ENCODE data around the gene CXCR3.
A peak's percentile ranks its signal among the peaks of the same experiment; 100 is the strongest.
"Not testable (repeated sequence)": the region's sequence is repeated elsewhere in the genome, so short reads cannot be mapped to it uniquely, and the experiment has no call there.

CXCR3 gene
- total RNA-seq = 0 to 0.10 (median 0) reads per million in 18 experiments

- DNase-seq = peak in 1 of 2 donors; percentile 13
Measured at GRCh38 chrX:71618303-71618721, at the start of gene CXCR3. Gene CXCR3, minus strand, starts transcription at chrX:71618511. Its CDS starts 62 bp downstream, at chrX:71618449.

GRCh38 chrX:71667328-71668247 is 49.3 kb upstream of the CXCR3 start, which contains the start of gene LOC101059915:
Gene LOC101059915, plus strand, starts transcription at chrX:71667546.
- DNase-seq = no peak

- DNase-seq = no peak
Measured at GRCh38 chrX:71666240-71667223, 48.2 kb upstream of the CXCR3 start.

GRCh38 chrX:71665747-71666146 is 47.4 kb upstream of the CXCR3 start:
- no peak for DNase-seq

GRCh38 chrX:71664889-71665491 is 46.7 kb upstream of the CXCR3 start:
- no peak for DNase-seq

- DNase-seq = not testable (repeated sequence)
Measured at GRCh38 chrX:71664202-71664601, 45.9 kb upstream of the CXCR3 start.

GRCh38 chrX:71663238-71663637 is 44.9 kb upstream of the CXCR3 start:
- not testable (repeated sequence) for DNase-seq

GRCh38 chrX:71662654-71663053 is 44.3 kb upstream of the CXCR3 start:
- DNase-seq = peak in 1 of 2 donors; percentile 3

GRCh38 chrX:71661919-71662318 is 43.6 kb upstream of the CXCR3 start:
- DNase-seq = no peak

GRCh38 chrX:71660562-71661416 is 42.5 kb upstream of the CXCR3 start:
- no peak for DNase-seq

- DNase-seq = no peak
Measured at GRCh38 chrX:71659959-71660358, 41.6 kb upstream of the CXCR3 start.

GRCh38 chrX:71659342-71659741 is 41.0 kb upstream of the CXCR3 start:
- no peak for DNase-seq

- DNase-seq = no peak
Measured at GRCh38 chrX:71657267-71657666, 39.0 kb upstream of the CXCR3 start.

GRCh38 chrX:71653344-71653743 is 35.0 kb upstream of the CXCR3 start:
- no peak for DNase-seq

GRCh38 chrX:71652405-71652804 is 34.1 kb upstream of the CXCR3 start:
- DNase-seq = peak; percentile 52 to 55

- no peak for DNase-seq
Measured at GRCh38 chrX:71650333-71650969, 32.1 kb upstream of the CXCR3 start.

GRCh38 chrX:71644406-71644805 is 26.1 kb upstream of the CXCR3 start:
- not testable (repeated sequence) for DNase-seq

- no peak for DNase-seq
Measured at GRCh38 chrX:71640002-71640401, 21.7 kb upstream of the CXCR3 start.

- no peak for DNase-seq
Measured at GRCh38 chrX:71638409-71638808, 20.1 kb upstream of the CXCR3 start.

GRCh38 chrX:71637848-71638247 is 19.5 kb upstream of the CXCR3 start:
- no peak for DNase-seq

- no peak for DNase-seq
Measured at GRCh38 chrX:71637253-71637618, 18.9 kb upstream of the CXCR3 start.
